Hepatocyte (in vitro differentiated cells): ENCODE data around the gene RNMT.

Experiments used
- CTCF ChIP-seq: fragments of 200-600 bp; sonication (generic); IDR thresholded peaks from 2 replicates; pipeline ENCODE4 v1.5.1; 2016; ENCODE audit warnings: antibody characterized with exemption, mild to moderate bottlenecking; ENCODE audit not compliant: poor library complexity
- EZH2 ChIP-seq: fragments of 200-600 bp; sonication (generic); IDR thresholded peaks from 2 replicates; pipeline ENCODE4 v1.6.1; 2016; ENCODE audit warnings: antibody characterized with exemption, mild to moderate bottlenecking, borderline replicate concordance
- EZH2phosphoT487 ChIP-seq: fragments of 200-600 bp; sonication (generic); IDR thresholded peaks from one replicate; pipeline ENCODE4 v1.6.1; 2018; ENCODE audit warnings: antibody characterized with exemption, mild to moderate bottlenecking, low read depth, moderate library complexity; ENCODE audit not compliant: unreplicated experiment, severe bottlenecking

- peak; percentile 20 for TF ChIP-seq CTCF
- no peak for TF ChIP-seq EZH2phosphoT487
- TF ChIP-seq EZH2, result no peak
These were observed at the start of gene RNMT, which contains the start of gene FAM210A for GRCh38 chr18:13726232-13726971.
